GM19467 (cell line): ENCODE measurements around the gene TREM2.
"Not testable (repeated sequence)": the region's sequence is repeated elsewhere in the genome, so short reads cannot be mapped to it uniquely, and the experiment has no call there.

Experiments
- ATAC-seq: cut with Tn5 transposase; IDR thresholded peaks from one replicate; pipeline ENCODE4 v1.9.1; 2021; ENCODE audit warnings: mild to moderate bottlenecking, moderate library complexity; ENCODE audit not compliant: unreplicated experiment

Gene TREM2

DNA sequence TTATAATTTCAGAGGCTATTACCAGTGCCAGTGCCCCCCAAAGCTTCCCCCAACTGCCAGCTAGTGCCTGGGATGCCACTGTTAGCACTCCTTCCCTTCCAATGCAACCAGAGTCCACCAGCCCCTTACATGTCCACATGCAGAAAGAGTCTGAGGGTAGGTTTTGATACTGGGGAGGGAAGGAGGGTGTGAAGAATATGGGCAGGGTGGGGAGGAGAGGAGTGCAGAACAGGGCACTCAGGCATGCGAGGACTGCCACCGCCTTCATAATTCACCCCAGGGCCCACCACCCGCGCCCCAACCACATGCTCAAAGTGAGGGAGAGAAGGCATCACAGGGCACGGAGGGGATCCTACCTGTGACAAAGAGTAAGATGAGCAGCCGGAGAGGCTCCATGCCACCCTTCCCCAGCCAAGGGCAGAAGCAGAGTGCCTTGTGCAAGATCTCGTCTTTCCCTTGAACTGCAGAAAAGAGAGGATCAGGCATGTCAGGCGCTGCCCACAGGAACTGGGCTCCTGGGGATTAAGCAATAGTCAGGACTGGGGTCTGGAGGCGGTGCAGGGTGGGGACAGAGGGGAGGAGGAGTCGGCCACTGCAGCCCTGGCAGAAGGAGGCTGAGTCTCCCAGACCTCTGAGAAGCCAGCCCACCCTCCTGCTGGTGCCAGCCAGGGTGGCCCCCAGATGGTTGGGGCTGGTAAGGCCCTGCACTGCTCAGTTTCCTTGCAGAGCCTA is at the start of gene TREM2:
Gene TREM2 (minus strand): TSS at position 430 of the 732 bp plus-strand sequence. CDS start 34 bp downstream, at position 396.
- ATAC-seq = no peak

- ATAC-seq = no peak
These were observed 46.8 kb upstream of the TREM2 start for GRCh38 chr6:41209547-41210320.

GRCh38 chr6:41208439-41209106 is 45.7 kb upstream of the TREM2 start:
- ATAC-seq = no peak

DNA sequence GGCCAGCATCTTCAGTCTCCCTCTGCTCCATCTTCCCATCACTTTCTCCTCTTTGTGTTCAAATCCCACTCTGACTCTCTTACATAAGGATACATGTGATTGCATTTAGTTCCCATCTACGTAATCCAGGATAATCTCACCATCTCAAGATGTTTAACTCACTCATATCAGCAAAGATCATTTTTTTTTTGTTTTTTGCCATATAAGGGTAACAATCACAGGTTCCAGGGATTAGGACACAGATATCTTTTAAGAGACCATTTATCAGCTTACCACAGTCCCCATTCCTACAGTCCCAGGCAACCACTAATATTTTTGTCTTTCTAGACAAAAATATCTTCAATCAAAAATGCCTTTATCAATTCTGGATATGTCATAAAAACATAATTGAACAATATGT is 41.2 kb upstream of the TREM2 start:
- ATAC-seq = no peak

DNA sequence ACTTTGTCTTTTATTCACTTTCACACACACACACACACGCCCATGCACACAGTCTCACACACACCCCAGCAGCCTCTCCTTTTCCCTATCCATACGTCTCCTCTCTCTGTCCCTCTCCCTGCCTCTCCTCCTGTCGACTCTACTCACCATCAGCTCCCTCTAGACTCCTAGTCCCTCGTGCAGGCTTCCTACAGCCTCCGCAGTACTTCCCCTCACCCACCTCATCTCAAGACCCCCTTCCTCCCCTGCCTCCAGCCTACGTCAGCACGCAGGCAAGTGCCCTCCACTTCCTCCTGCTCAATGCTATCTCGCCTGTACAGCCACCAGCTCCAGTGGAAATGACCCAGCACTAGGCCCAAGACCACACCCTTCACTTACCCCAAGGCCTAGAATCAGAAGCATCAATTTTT is 38.9 kb upstream of the TREM2 start:
- ATAC-seq = no peak

DNA sequence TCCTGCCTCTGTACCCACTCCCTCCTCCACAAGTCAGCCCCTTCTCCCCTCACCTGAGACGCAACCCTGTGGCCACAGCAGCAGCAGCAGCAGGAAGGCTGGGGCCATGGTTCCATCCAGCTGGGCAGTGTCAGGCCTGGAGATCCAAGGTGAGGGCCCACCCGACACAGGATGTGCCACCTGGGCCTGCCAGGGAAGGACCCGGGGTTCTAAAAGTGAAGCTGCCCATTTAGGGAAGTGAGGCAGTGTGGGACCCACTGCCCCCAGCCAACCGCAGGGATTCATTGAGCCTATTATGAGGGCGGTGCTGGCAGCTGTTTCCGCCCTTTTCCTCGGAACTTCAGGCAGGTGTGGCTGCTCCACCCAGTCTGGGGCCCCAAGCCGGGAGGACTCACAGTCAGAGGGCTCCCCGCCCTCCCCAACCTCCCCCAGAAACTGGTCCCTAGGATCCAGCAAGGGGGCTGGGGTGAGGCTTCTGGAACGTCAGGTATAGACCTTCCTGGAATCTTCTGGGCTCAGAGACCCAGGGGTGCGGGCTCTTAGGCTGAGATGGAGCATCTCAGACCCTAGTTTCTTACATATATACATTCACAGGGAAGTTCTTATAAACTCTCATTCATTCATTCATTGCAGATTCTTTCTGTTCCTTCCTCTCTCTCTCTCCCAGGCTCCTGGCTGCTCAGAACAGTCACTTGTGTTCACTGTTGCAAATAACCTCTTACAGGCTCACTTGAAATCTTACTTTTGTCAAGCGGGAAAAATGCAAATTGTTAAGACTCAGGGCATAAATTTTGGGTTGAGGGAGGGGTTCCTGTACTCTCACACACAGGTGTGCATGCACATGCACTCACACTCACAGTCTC is 38.2 kb upstream of the TREM2 start, which contains the start of gene TREML2:
Gene TREML2 (minus strand): TSS at position 249 of the 863 bp plus-strand sequence. CDS start 141 bp downstream, at position 108.
- ATAC-seq = no peak

DNA sequence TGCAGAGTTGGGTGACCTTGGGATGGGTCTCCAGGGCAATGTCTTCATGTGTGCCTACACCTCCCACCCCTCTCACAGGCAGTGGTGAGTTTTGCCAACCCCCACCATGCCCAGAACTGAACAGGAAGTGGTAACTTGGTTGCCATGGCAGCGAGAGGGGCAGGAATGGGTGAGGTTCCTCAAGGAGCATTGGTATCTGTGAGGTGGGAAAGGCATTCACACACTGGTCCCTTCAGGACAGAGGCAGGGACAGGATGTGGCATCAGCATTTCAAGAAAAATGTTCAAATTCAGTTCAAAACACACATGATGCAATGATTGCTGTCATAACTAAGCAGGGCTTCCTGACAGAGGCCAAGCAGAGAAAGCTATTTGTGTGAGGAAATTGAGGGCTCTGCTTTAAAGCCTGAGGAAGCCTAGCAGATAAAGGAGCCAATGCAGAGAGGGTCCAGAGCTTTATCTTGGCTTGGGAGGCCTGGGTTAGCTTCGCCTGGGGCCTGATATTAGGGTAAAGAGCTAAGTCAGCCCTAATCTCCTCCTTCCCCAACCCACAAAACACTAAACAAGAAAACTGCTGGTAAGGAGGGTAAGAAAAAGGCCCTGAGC is 37.5 kb upstream of the TREM2 start:
- ATAC-seq = no peak

- ATAC-seq = no peak
These were observed 36.8 kb upstream of the TREM2 start for GRCh38 chr6:41199552-41200246.

- no peak for ATAC-seq
These were observed 34.3 kb upstream of the TREM2 start for GRCh38 chr6:41197234-41197633.

- ATAC-seq = no peak
These were observed 31.5 kb upstream of the TREM2 start for GRCh38 chr6:41194386-41194785.

DNA sequence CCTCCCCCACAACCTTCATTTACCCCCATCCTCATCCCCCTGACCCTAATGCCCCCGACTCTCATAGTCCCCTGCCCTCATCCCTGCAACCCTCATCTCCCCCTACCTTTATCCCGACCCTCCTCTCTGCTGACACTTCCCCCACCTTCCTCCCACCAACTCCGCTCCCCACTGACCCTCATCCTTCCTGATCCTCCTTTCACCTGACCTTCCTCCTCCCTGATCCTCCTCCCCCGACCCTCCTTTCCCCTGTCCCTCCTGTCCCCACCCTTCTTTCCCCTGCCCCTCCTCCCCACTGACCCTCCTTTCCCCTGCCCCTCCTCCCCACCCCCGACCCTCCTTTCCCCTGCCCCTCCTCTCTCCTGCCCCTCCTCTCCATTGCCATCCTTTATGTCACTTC is 31.0 kb upstream of the TREM2 start:
- no peak for ATAC-seq

DNA sequence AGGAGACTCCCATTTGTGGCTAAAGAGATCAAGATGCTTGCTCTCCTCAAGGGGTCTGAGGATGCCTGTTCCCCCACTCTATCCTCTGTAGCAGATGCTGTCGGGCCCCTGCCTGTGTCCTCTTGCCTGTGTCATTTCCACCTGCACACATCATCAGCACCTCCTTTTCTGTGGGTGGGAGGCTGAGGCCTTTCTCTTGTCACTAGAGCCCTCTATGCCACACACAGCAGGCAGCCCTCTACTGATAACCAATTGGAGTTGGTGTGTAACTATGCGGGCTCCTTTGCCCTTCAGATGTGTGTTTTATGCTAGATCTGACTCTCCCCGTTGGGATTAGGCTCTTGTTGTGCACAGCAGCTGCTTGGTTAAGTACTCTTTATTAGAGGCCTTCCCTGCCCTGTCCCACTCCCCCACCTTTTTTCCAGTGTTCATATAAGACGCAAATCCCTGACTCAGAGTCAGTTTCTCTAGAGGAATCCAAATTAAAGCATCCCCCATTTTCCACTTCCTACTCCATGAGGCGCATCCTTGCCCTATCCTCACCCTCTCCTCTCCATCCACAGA is 30.3 kb upstream of the TREM2 start:
- no peak for ATAC-seq

DNA sequence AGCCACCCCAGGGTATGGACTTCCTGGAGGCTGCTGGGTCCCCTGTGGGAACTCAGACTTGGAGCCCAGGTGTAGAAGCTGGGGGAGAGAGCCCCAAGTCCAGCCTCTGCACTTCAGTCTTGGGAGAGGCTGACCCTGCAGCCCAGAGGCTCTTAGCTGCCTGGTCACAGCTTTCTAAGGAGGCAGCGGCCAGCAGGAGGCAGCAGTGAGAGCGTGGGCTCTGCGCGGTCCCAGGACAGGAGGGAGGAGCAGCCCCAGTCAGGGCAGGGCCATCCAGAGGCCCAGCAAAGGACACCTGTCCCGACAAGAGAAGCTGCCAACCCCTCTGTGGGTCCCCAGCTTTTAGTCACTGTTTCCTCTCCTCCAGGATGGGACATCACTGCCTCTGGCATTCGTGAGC is 28.7 kb upstream of the TREM2 start:
- ATAC-seq = no peak

DNA sequence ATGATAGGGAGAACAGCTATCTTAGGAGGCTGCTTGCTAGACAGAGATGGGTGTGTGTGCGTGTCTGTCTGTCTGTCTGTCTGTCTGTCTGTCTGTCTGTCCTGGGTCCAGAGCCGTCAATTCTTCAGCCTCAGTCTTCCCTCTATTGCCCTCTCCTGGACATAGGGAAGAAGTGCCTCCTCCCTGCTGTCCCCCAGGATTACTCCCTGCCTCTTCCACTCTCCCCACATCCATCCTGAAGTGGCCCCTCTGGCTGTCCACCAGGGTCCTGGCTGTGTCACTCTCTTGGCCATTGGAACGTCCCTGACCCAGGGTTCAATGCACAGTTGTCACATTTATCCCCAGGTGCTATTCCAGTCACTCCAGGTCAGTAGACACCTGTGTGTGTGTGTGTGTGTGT is 27.9 kb upstream of the TREM2 start:
- no peak for ATAC-seq

DNA sequence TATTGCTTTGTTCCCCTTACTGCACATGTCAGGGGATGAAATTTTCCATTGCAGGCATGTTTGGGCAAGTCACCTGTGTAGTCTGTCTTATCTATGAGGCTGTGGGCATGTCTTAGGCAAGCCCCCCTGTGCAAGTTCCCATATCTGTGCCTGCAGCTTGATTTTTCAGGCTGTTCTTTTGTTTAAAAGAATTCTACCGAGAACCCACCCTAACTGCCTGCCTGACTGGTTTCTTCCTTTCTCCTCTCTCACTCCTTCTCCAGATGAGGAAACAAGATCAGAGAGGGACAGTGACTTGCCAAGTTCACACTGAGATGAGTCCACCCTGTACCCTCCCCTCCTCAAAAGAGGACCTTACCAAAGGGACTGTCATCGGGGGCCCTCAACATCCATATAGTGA is 27.1 kb upstream of the TREM2 start:
- no peak for ATAC-seq

- not testable (repeated sequence) for ATAC-seq
These were observed 26.1 kb upstream of the TREM2 start for GRCh38 chr6:41189046-41189445.

- no peak for ATAC-seq
These were observed 25.3 kb upstream of the TREM2 start for GRCh38 chr6:41187924-41188886.

- ATAC-seq = no peak
These were observed 23.2 kb upstream of the TREM2 start for GRCh38 chr6:41186031-41186562.
